Vagina (tissue), 2 donors: Measurements from ENCODE around the gene BST1. TPM values are rescaled to one million over a fixed set of nuclear protein-coding genes. Genes with fewer than 3 reads are reported as not detected.

ENCODE experiments used
- DNase-seq, 2 donors: peaks; one replicate each; pipeline ENCODE4 v3.0.0-alpha.2; 2017; ENCODE audit errors: extremely low spot score in 2 of 2
- H3K27ac ChIP-seq: fragments of 200-600 bp; sonication (generic); one replicate; pipeline ENCODE4 v1.5.1; 2019
- H3K27me3 ChIP-seq: fragments of 200-600 bp; sonication (generic); one replicate; pipeline ENCODE4 v1.5.1; 2019
- H3K36me3 ChIP-seq, 2 donors: fragments of 200-600 bp; sonication (generic); one replicate each; pipeline ENCODE4 v1.5.1; 2017 to 2019
- H3K4me1 ChIP-seq: fragments of 200-600 bp; sonication (generic); one replicate; pipeline ENCODE4 v1.5.1; 2019
- H3K4me3 ChIP-seq, 2 donors: fragments of 200-600 bp; sonication (generic); 1 replicate in 1 of 2; 2 replicates in 1 of 2; pipeline ENCODE4 v1.5.1; 2016 to 2019
- H3K9me3 ChIP-seq: fragments of 200-600 bp; sonication (generic); one replicate; pipeline ENCODE4 v1.5.1; 2019
- CTCF ChIP-seq, 3 experiments: fragments of 450-650 bp in 2 of 3; fragments of 200-600 bp in 1 of 3; sonication (generic) in 1 of 3; IDR thresholded peaks; one replicate each; pipeline ENCODE4 v1.5.1; 2017 to 2019; ENCODE audit warnings: antibody characterized with exemption in 3 of 3, mild to moderate bottlenecking in 2 of 3, moderate library complexity in 2 of 3
- POLR2A ChIP-seq, 2 donors: fragments of 450-650 bp; IDR thresholded peaks; one replicate each; pipeline ENCODE4 v1.6.1; 2017; ENCODE audit warnings: antibody characterized with exemption in 2 of 2, mild to moderate bottlenecking in 2 of 2, moderate library complexity in 2 of 2
- POLR2AphosphoS5 ChIP-seq, 2 donors: sonication (generic); formaldehyde crosslinking; IDR thresholded peaks; one replicate each; pipeline ENCODE4 v1.9.0; 2017; ENCODE audit warnings: antibody characterized with exemption in 2 of 2, mild to moderate bottlenecking in 2 of 2, low read depth in 1 of 2; ENCODE audit not compliant: insufficient read depth in 1 of 2
- intact Hi-C: fragments of 100-400 bp; cut with DNase I; formaldehyde crosslinking; loops from one replicate; pipeline ENCODE4 v1.15.1; 2023
- total RNA-seq: library from RNA; depleted of rRNA; stranded (reverse); fragments of >200 nt; gene quantifications from one replicate; pipeline ENCODE4 v1.2.3, GENCODE V29; 2016

BST1 gene
- total RNA-seq, 1 donor from 2014 or later = 5.2 TPM

- Histone ChIP-seq H3K4me3 (no peak overlapping the region), H3K27ac (no peak overlapping the region), H3K9me3 (no peaks in the 10 kb centered on the region), H3K4me1 (no peaks in the 10 kb centered on the region), H3K27me3 (no peaks in the 10 kb centered on the region), H3K36me3 (no peaks in the 10 kb centered on the region)
- intact Hi-C loops = no loop called here
- DNase-seq = no peak
- no peak for TF ChIP-seq POLR2A (IDR thresholded peaks at IDR 0.05)
- TF ChIP-seq CTCF (IDR thresholded peaks at IDR 0.05) = no peak
- TF ChIP-seq POLR2AphosphoS5 (IDR thresholded peaks at IDR 0.05; ENCODE audit: insufficient read depth in 1 of 2, low read depth in 1 of 2) = no peak
Observed at GRCh38 chr4:15714141-15714540, 11.3 kb downstream of the BST1 start.

DNA sequence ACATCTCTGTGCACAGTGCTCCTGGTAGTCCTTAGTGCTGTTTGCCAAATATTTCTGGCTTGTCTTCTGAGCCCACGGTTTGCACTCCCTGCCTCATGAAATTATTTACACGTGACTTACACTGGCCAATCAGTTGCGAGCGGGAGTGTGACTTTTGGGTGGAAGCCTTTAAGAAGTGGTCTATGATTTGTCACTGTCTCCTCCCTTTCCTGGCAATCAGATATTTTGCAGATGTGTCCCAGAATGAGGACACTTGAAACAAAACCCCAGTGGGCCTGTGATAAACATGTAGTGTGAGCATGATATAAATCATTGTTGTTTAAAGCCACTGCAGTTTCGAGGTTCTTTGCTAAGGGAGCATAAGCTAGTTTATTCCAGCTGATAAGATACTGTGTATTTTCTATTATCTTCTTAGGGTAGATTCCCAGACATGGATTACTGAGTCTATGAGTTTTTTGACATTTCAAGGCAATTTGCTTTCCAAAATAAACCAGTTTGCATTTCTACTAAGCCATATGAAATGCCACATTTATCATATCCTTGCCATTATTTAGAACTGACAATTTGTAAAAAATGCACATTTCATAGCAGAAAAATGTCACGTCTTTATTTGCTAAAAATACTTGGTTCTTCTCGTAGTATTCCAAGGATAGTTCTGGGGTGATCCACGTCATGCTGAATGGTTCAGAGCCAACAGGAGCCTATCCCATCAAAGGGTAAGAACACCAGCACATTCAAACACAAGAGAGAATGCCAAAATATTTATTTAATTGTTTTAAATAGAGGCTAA, 12.0 kb downstream of the BST1 start:
- no peaks in the 10 kb centered on the region for H3K36me3 ChIP-seq
- no peak for DNase-seq
- no peaks in the 10 kb centered on the region for H3K27me3 ChIP-seq
- no peak overlapping the region for H3K4me3 ChIP-seq
- H3K4me1 ChIP-seq = no peaks in the 10 kb centered on the region
- H3K27ac ChIP-seq = no peak overlapping the region
- no peaks in the 10 kb centered on the region for H3K9me3 ChIP-seq
- no peak for TF ChIP-seq POLR2A (IDR thresholded peaks at IDR 0.05)
- no peak for TF ChIP-seq CTCF (IDR thresholded peaks at IDR 0.05)
- no peak for TF ChIP-seq POLR2AphosphoS5 (IDR thresholded peaks at IDR 0.05; ENCODE audit: insufficient read depth in 1 of 2, low read depth in 1 of 2)
- intact Hi-C loops = no loop called here

DNA sequence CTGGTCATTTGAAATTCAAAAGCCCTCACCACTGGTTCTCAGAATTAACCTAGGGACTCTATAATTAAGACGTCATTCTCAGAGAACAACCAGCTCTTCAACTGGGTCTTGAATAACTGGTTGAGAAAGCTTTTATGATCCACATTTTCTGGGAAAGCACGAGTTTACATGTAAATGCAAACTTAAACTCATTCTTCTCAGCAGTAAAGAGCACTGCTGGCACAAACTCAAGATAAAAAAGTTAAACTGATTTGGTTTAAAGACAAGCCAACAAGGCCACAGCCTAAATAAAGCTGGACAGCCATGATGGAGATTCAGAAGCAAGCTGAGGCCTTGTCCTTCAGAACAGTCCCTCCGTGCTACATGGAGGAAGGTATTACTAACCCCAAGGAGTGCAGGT, 13.2 kb downstream of the BST1 start:
- Histone ChIP-seq H3K9me3 (no peaks in the 10 kb centered on the region), H3K27ac (no peak overlapping the region), H3K27me3 (no peaks in the 10 kb centered on the region), H3K36me3 (no peaks in the 10 kb centered on the region), H3K4me3 (no peak overlapping the region), H3K4me1 (no peaks in the 10 kb centered on the region)
- no peak for DNase-seq
- intact Hi-C loops = no loop called here
- TF ChIP-seq POLR2AphosphoS5 (IDR thresholded peaks at IDR 0.05; ENCODE audit: insufficient read depth in 1 of 2, low read depth in 1 of 2) (no peak), CTCF (IDR thresholded peaks at IDR 0.05) (no peak), POLR2A (IDR thresholded peaks at IDR 0.05) (no peak)

- TF ChIP-seq CTCF (IDR thresholded peaks at IDR 0.05) (no peak), POLR2A (IDR thresholded peaks at IDR 0.05) (no peak), POLR2AphosphoS5 (IDR thresholded peaks at IDR 0.05; ENCODE audit: insufficient read depth in 1 of 2, low read depth in 1 of 2) (no peak)
- H3K27me3 ChIP-seq = no peaks in the 10 kb centered on the region
- H3K36me3 ChIP-seq = no peaks in the 10 kb centered on the region
- DNase-seq = no peak
- H3K9me3 ChIP-seq = no peaks in the 10 kb centered on the region
- H3K4me3 ChIP-seq = no peak overlapping the region
- H3K4me1 ChIP-seq = no peaks in the 10 kb centered on the region
- intact Hi-C loops = no loop called here
- H3K27ac ChIP-seq = no peak overlapping the region
Observed at GRCh38 chr4:15717086-15717485, 14.2 kb downstream of the BST1 start.

DNA sequence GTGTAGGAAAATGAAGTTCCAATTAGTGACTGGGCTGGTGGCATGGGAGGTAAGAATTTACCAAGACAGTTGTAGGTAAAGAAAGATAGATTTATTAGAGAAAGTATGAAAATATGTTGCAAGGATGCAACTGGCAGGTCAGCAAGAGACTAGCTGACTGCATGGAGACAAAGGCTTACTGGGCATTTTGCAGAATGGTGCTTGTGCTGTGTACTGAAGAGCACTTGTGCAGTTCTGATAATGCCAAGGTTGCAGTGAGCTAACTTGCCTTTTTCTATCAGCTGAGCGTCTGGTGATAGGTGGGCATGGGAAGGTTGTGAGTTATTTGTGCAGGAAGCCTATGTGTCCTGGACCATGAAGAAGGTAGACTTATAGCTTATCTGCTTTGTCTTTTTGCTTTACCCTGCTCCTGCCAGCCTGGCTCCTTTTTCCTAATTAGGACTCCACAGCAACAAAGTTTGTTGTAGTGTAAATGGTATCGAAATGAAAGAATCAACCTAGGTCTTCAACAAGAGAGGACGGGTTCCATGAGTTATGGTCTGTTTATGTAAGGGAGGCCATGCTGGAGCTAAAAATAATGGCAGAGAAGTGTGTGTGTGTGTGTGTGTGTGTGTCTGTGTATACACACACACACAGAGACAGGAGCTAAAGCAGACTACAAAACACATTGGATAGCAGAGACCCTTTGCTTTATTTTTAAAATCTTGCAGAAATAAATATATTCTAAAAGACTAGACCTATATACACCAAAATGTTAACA, 15.0 kb downstream of the BST1 start:
- Histone ChIP-seq H3K36me3 (no peaks in the 10 kb centered on the region), H3K4me1 (no peaks in the 10 kb centered on the region), H3K27ac (no peak overlapping the region), H3K9me3 (no peaks in the 10 kb centered on the region), H3K27me3 (no peaks in the 10 kb centered on the region), H3K4me3 (no peak overlapping the region)
- intact Hi-C loops = no loop called here
- DNase-seq = no peak
- TF ChIP-seq CTCF (IDR thresholded peaks at IDR 0.05) = no peak
- TF ChIP-seq POLR2AphosphoS5 (IDR thresholded peaks at IDR 0.05; ENCODE audit: insufficient read depth in 1 of 2, low read depth in 1 of 2) = no peak
- no peak for TF ChIP-seq POLR2A (IDR thresholded peaks at IDR 0.05)
